ENCODE measurements around the gene RPN2. TPM values are rescaled to one million over a fixed set of nuclear protein-coding genes. Genes with fewer than 3 reads are reported as not detected.

Gene RPN2
- total and polyA plus RNA-seq, 2 of the 13 experiments (the other 11 are each of a cell fraction or from before 2014, with no cell fraction given): 587 to 1,818 TPM

- TF ChIP-seq SOX5 (CRISPR knock-in tag; IDR thresholded peaks at IDR 0.05; ENCODE audit: borderline replicate concordance) (peak; percentile 82), PHB2 (IDR thresholded peaks at IDR 0.05; ENCODE audit: partially characterized antibody) (no peak), DZIP1 (CRISPR knock-in tag; IDR thresholded peaks at IDR 0.05) (no peak), ZNF597 (CRISPR knock-in tag; IDR thresholded peaks at IDR 0.05) (no peak), ZBTB1 (CRISPR knock-in tag; IDR thresholded peaks at IDR 0.05; ENCODE audit: borderline replicate concordance) (no peak), TCF7L2 (IDR thresholded peaks at IDR 0.05; ENCODE audit: low read depth, low read length) (no peak), ZFP36L2 (CRISPR knock-in tag; IDR thresholded peaks at IDR 0.05) (no peak), MIXL1 (CRISPR knock-in tag; IDR thresholded peaks at IDR 0.05) (peak; percentile 83), RAD51 (IDR thresholded peaks at IDR 0.05; ENCODE audit: borderline replicate concordance) (no peak), ZKSCAN1 (IDR thresholded peaks at IDR 0.05; ENCODE audit: low read length) (no peak), POLR2G (IDR thresholded peaks at IDR 0.05; ENCODE audit: low read depth, low read length) (no peak), TRAFD1 (CRISPR knock-in tag; IDR thresholded peaks at IDR 0.05; ENCODE audit: borderline replicate concordance) (no peak), FOXO1 (CRISPR knock-in tag; IDR thresholded peaks at IDR 0.05) (peak; percentile 68; the same call in 1 of the 2 replicates), BATF2 (CRISPR knock-in tag; IDR thresholded peaks at IDR 0.05) (peak; percentile 31; the same call in 1 of the 2 replicates), ZNF430 (CRISPR knock-in tag; IDR thresholded peaks at IDR 0.05) (no peak), ZNF256 (CRISPR knock-in tag; conservative IDR thresholded peaks at IDR 0.05) (no peak), ZNF136 (CRISPR knock-in tag; IDR thresholded peaks at IDR 0.05; ENCODE audit: low read depth) (no peak), ZZZ3 (CRISPR knock-in tag; IDR thresholded peaks at IDR 0.05; ENCODE audit: borderline replicate concordance) (no peak), ZNF30 (CRISPR knock-in tag; IDR thresholded peaks at IDR 0.05) (no peak), HIVEP1 (CRISPR knock-in tag; IDR thresholded peaks at IDR 0.05) (no peak)
- TF ChIP-seq, protein P1, sequence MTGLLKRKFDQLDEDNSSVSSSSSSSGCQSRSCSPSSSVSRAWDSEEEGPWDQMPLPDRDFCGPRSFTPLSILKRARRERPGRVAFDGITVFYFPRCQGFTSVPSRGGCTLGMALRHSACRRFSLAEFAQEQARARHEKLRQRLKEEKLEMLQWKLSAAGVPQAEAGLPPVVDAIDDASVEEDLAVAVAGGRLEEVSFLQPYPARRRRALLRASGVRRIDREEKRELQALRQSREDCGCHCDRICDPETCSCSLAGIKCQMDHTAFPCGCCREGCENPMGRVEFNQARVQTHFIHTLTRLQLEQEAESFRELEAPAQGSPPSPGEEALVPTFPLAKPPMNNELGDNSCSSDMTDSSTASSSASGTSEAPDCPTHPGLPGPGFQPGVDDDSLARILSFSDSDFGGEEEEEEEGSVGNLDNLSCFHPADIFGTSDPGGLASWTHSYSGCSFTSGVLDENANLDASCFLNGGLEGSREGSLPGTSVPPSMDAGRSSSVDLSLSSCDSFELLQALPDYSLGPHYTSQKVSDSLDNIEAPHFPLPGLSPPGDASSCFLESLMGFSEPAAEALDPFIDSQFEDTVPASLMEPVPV (CRISPR knock-in tag; IDR thresholded peaks at IDR 0.05): no peak
These were observed 106.7 kb downstream of the RPN2 start (continued) for GRCh38 chr20:37285664-37286374.

Measured in HepG2 (cell line).